GM12873 (cell line): ENCODE data around the gene SPDEF.

Experiments used
- CTCF ChIP-seq: IDR thresholded peaks from 2 replicates; pipeline ENCODE4 v1.5.1; 2012; ENCODE audit warnings: low read depth, mild to moderate bottlenecking, moderate library complexity, low read length, control low read depth; ENCODE audit not compliant: insufficient read depth; ENCODE audit errors: missing control alignments

The SPDEF gene

GRCh38 chr6:34549026-34549803, 6.9 kb downstream of the SPDEF start:
- TF ChIP-seq CTCF: no peak

- no peak for TF ChIP-seq CTCF
These were observed 8.2 kb downstream of the SPDEF start for GRCh38 chr6:34547701-34548644.

- TF ChIP-seq CTCF: no peak
These were observed 9.4 kb downstream of the SPDEF start for GRCh38 chr6:34546551-34547321.

- TF ChIP-seq CTCF: no peak
These were observed 11.2 kb downstream of the SPDEF start for GRCh38 chr6:34544776-34545471.

GRCh38 chr6:34544052-34544604, 12.0 kb downstream of the SPDEF start:
- no peak for TF ChIP-seq CTCF

GRCh38 chr6:34543421-34543820, 12.7 kb downstream of the SPDEF start:
- TF ChIP-seq CTCF: no peak
